ENCODE results near the gene SEC11C. TPM values are rescaled to one million over a fixed set of nuclear protein-coding genes. Genes with fewer than 3 reads are reported as not detected.
A peak's percentile ranks its signal among the peaks of the same experiment; 100 is the strongest.

Gene SEC11C
- total and polyA plus RNA-seq, 2 of the 13 experiments (the other 11 are each of a cell fraction or from before 2014, with no cell fraction given): 71.9 to 297 TPM

GRCh38 chr18:59140302-59140885 is 710 bp downstream of the SEC11C start (continued):
- TF ChIP-seq, protein P1, sequence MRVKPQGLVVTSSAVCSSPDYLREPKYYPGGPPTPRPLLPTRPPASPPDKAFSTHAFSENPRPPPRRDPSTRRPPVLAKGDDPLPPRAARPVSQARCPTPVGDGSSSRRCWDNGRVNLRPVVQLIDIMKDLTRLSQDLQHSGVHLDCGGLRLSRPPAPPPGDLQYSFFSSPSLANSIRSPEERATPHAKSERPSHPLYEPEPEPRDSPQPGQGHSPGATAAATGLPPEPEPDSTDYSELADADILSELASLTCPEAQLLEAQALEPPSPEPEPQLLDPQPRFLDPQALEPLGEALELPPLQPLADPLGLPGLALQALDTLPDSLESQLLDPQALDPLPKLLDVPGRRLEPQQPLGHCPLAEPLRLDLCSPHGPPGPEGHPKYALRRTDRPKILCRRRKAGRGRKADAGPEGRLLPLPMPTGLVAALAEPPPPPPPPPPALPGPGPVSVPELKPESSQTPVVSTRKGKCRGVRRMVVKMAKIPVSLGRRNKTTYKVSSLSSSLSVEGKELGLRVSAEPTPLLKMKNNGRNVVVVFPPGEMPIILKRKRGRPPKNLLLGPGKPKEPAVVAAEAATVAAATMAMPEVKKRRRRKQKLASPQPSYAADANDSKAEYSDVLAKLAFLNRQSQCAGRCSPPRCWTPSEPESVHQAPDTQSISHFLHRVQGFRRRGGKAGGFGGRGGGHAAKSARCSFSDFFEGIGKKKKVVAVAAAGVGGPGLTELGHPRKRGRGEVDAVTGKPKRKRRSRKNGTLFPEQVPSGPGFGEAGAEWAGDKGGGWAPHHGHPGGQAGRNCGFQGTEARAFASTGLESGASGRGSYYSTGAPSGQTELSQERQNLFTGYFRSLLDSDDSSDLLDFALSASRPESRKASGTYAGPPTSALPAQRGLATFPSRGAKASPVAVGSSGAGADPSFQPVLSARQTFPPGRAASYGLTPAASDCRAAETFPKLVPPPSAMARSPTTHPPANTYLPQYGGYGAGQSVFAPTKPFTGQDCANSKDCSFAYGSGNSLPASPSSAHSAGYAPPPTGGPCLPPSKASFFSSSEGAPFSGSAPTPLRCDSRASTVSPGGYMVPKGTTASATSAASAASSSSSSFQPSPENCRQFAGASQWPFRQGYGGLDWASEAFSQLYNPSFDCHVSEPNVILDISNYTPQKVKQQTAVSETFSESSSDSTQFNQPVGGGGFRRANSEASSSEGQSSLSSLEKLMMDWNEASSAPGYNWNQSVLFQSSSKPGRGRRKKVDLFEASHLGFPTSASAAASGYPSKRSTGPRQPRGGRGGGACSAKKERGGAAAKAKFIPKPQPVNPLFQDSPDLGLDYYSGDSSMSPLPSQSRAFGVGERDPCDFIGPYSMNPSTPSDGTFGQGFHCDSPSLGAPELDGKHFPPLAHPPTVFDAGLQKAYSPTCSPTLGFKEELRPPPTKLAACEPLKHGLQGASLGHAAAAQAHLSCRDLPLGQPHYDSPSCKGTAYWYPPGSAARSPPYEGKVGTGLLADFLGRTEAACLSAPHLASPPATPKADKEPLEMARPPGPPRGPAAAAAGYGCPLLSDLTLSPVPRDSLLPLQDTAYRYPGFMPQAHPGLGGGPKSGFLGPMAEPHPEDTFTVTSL (CRISPR knock-in tag; IDR thresholded peaks at IDR 0.05; ENCODE audit: borderline replicate concordance): no peak
- TF ChIP-seq FOXK1 (CRISPR knock-in tag; IDR thresholded peaks at IDR 0.05; ENCODE audit: borderline replicate concordance, low read depth): no peak
- TF ChIP-seq ZNF639 (CRISPR knock-in tag; conservative IDR thresholded peaks at IDR 0.05): no peak
- TF ChIP-seq, protein P2, sequence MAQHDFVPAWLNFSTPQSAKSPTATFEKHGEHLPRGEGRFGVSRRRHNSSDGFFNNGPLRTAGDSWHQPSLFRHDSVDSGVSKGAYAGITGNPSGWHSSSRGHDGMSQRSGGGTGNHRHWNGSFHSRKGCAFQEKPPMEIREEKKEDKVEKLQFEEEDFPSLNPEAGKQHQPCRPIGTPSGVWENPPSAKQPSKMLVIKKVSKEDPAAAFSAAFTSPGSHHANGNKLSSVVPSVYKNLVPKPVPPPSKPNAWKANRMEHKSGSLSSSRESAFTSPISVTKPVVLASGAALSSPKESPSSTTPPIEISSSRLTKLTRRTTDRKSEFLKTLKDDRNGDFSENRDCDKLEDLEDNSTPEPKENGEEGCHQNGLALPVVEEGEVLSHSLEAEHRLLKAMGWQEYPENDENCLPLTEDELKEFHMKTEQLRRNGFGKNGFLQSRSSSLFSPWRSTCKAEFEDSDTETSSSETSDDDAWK (CRISPR knock-in tag; IDR thresholded peaks at IDR 0.05): no peak
- TF ChIP-seq, protein P3, sequence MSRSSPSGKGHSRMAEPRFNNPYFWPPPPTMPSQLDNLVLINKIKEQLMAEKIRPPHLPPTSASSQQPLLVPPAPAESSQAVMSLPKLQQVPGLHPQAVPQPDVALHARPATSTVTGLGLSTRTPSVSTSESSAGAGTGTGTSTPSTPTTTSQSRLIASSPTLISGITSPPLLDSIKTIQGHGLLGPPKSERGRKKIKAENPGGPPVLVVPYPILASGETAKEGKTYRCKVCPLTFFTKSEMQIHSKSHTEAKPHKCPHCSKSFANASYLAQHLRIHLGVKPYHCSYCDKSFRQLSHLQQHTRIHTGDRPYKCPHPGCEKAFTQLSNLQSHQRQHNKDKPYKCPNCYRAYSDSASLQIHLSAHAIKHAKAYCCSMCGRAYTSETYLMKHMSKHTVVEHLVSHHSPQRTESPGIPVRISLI (CRISPR knock-in tag; IDR thresholded peaks at IDR 0.05; ENCODE audit: borderline replicate concordance): 0 out of 2 replicates have a peak, but pooled peaks have one; percentile 7
